UCSD-AML1 (cell line): ENCODE results near the gene GRIK3.

Experiments used
- DNase-seq: peaks from one replicate; lab custom pipeline; 2025; ENCODE audit not compliant: unreplicated experiment; lab: John Stamatoyannopoulos, UW

GRIK3 gene

GRCh38 chr1:36981771-36982622, 52.3 kb downstream of the GRIK3 start:
- no peak for DNase-seq

DNA sequence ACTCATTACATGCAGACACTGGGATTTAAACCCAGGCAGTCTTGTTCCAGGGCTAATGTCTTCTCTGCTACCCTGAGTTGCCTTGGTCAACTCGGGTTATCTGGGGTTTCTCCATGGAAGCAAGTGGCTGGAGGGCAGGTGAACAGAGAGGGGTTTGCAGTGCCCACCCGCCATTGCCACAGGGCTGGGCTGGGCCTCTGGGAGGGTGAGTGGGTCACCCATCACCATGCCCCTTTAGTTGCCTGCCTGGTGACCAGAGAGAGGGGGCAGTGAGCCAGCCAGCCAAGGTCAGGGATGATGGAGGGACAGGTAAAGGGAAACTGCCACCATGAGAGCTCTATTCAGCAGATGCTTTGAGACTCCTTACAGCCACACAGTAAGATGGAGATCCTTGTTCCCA, 53.2 kb downstream of the GRIK3 start:
- DNase-seq, result no peak

- DNase-seq, result no peak
These were observed 56.4 kb downstream of the GRIK3 start for GRCh38 chr1:36977731-36978406.

- no peak for DNase-seq
These were observed 58.7 kb downstream of the GRIK3 start for GRCh38 chr1:36975642-36976041.

DNA sequence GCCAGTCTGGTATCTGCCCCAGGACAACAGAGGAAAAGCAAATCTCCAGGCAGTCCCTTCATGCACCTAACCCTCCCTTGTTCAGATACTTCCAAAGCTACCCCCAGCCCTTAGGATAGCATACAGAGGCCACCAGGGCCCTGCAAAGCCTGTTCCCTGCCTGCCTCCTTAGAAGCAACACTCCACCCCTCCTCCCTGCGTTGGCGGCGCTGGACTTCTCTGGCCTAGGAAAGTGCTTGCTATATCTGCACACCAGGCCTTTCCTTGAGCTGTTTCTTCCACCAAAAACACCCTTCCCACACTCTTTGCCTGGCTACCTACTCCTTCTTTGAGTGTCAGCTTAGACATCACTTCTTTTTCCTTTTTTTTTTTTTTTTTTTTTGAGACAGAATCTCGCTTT, 61.3 kb downstream of the GRIK3 start:
- no peak for DNase-seq

DNA sequence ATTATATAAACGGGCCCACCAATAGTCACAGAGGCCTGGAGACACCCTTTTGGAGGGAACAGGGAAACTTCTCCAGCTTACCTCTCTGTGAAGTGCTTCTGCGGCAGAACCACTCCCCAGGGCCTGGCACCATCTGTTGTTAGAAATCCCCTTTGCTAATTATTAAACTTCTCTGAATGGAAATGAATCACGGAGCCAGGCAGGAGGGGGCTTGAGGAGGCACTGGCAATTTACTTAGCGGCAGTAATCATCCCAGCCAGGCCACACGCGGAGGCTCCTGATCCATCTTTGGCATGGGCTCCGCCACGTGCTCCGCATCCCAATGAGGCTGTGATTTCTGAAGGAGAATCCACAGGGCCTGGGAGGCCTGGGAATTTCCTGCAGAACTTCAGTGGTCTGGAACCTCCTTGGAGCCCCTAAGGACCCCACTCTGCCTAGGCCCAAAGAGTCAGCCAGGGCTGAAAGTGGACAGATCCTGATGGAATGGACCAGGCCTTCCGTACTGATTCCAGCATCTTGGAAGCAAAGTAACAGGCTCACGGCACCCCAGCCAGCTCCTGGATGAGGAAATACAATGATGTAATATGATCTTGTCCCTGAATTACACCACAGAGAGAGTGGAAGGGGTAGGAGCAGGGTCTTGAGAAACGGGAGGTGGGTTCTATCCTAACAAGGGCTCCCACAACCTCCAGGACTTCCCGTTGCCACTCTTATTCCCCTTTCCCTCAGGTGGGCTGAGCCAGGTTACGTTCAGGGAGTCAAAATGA, 62.3 kb downstream of the GRIK3 start:
- no peak for DNase-seq

DNA sequence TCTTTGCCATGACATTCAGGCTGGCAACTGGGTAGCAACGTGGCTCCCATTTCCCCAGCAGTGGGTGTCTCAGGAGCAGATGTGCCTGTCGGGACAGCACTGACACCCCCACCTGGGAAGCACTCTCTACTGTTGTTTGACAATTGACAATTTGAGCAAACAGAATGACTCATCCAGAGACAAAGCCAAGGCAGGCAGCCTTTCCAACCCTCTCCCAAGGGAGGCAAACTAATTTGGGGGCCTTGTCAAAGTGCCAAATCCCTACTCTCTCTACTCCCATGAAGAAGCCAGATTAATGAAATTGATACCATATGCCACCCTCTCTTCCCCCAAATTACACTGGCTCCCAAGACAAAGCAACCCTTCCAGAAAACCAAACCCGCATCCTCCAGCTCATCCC, 65.6 kb downstream of the GRIK3 start:
- no peak for DNase-seq

DNA sequence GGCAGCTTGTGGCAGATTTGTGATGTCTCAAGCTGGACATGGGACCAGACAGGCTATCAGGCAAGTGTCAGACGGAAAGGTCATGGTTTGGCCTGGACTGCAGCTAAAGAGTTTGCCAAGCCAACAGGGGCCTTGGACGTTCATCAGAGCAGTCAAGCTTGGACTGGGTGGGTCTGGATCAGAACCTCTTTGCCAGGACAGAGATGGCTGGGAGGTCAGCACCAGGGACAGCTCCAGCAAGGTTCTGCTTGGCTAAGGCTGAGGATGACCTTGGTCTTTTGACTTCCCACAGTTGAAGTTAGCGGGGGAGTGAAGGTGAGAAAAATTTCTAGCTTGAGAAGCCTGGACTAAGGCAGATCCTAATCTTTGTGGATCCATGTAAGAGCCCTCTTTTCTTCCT, 68.1 kb downstream of the GRIK3 start:
- DNase-seq, result peak; percentile 26

DNA sequence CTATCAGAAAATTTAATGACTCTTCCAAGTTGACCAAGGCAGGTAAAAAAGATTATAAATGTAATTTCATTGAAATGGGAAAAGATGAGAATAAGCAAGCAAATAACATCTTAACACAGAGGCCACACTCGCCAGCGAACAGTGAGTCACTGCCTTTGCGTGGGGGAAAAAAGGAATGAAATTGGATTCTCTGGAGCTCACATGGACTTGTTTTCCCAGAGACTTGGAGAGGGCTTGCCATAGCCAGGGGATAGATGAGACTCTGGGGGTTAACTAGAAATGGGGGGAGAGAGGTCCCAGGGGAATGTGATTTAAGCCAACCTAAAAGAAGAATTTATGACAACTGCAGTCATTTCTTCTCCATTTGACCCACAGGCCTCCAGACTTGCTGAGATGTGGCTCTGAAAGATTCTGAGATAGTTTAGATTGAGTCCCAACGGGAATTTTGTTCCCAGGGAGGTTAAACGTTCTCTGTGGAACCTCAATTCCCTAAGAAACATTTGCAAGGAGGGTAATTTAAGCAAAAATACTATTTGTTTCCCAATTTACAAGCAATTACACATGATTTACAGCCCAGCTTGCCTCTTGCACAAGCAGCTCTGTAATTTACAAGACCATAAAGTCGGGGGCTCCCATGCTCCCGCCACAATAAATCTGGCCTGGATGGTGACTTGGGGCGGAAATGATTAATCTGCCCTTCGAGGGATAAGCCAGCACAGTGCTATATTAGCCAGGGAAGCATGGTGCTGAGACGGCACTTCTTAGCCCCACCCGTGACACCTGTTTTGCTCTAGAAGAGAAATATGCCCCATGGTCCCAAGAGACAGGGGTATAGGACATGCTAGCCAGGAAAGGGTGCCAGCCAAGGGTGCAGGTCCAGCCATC, 68.8 kb downstream of the GRIK3 start:
- no peak for DNase-seq

DNA sequence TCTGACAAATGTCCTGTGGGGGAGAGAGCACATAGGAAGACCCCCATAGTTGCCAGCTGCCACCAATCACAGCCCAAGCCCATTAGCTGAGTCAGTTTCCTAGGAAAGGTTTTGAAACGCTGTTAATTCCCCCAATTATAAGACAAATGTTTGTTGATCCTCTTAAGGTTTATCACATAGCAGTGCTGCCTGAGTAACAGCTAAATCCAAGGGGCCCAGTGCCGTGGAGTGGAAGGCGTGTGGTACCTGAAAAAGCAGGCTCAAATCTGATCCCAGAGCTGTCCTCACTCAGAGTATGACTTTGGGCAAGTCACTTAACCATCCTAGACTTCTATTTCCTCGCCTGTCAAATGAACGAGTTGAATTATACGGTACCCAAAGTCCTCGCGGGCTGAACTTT, 69.5 kb downstream of the GRIK3 start:
- DNase-seq, result no peak

- DNase-seq, result no peak
These were observed 71.3 kb downstream of the GRIK3 start for GRCh38 chr1:36963006-36963405.

- DNase-seq, result no peak
These were observed 73.2 kb downstream of the GRIK3 start for GRCh38 chr1:36961062-36961615.

GRCh38 chr1:36956570-36956969, 77.7 kb downstream of the GRIK3 start:
- no peak for DNase-seq

GRCh38 chr1:36955016-36955415, 79.3 kb downstream of the GRIK3 start:
- no peak for DNase-seq

DNA sequence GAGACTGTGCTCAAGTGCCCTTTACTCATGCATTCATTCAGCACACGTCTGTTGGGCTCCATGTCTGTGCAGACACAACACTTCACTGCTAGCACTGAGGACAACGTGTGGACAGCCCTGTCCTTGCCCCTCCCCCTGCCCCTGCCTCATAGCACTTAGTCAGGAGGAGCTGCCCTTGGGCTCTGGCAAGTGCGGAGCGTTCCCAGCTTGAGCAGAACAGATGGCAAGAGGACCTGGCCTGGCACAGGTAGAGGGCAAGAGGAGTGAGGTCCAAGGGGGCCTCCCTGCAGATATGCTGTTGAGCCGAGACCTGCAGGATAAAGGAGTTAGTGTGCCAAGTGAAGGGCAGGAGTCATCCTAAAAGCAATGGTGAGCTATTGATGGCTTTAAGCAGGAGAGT, 81.3 kb downstream of the GRIK3 start:
- no peak for DNase-seq

GRCh38 chr1:36951761-36952160, 82.6 kb downstream of the GRIK3 start:
- no peak for DNase-seq

DNA sequence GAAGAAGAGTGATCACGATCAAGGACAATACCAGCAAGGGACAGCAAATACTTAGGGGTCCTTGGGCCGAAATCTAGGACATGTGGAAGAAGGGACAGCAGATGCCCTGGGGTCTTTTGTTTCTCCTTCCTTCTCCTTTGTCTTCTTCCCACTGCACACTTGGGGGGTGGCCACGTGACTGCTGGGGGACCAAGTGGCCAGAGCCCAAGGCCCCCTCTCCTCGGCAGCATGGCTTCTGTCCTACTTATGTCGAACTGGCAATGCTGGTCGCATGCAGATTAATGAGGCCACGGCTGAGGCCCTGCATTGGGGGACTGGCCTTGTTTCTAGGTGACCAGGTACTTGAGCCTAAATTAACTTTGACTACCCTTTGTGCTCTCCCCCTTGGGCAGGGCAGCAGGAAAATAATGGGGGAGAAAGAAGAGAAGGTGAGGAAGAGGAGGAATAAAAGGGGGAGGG, 83.0 kb downstream of the GRIK3 start:
- no peak for DNase-seq

GRCh38 chr1:36950604-36951291, 83.6 kb downstream of the GRIK3 start:
- no peak for DNase-seq

- no peak for DNase-seq
These were observed 85.7 kb downstream of the GRIK3 start for GRCh38 chr1:36948606-36949005.

DNA sequence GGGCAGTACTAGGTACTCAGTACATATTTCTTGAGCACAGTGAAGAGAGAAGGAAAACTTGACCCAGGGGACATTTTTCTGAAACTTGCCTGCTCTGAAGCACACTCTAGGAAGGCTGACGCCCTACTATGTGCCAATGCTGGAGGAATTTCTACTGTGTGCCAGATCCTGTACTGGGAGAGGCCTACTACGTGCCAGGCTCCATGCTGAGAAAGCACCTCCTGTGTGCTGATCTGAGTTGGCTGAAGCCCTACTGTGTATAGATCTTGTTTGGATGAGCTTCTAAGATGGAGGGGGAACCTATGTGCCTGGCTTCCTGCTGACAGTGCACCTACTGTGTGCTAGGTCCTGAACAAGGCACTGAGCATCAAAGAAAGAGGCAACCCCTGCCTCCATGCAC, 86.2 kb downstream of the GRIK3 start:
- DNase-seq, result no peak
